ENCODE data around the gene SLC26A9.

Gene SLC26A9

DNA sequence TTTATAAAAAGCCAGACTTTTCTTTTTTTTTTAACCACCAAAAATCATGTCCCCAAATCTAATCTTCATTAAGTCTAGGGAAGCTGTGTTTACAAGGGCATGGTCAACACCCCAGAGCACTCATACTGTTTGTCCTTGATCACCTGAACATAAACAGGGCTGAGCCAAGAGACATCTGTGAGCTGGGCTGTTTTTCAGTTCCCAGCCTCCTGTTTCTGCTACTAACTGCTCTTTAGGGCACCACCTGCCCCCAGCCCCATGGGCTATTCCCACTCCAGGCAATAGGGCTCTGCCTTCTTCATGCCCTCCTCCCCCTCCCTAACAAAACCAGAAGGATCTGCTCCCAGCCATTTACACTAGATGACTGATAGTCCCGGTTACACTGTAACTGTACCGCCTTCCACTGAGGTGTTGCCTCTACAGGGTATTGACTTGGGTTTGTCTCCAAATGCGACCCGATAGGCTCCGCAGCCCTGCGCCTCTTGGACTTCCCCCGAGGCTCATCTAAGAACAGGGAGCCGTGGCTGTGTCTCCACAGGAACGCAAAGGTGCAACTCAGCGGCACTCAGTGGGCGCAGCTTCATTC lies 11.7 kb upstream of the SLC26A9 start:
- no peaks in the 10 kb centered on the region for H3K36me3 ChIP-seq (ENCODE audit: insufficient read depth, low read length)
- no peaks in the 10 kb centered on the region for H3K9me3 ChIP-seq (ENCODE audit: low read length)
- no peak overlapping the region for H3K4me3 ChIP-seq (ENCODE audit: low read depth in 1 of 2, low read length in 2 of 2)
- H3K27me3 ChIP-seq (ENCODE audit: control insufficient read depth in 1 of 2, insufficient read depth in 2 of 2, low read length in 2 of 2) = no peaks in the 10 kb centered on the region
- H3K4me1 ChIP-seq (ENCODE audit: insufficient read depth, low read length) = no peaks in the 10 kb centered on the region
- no peak overlapping the region for H3K9ac ChIP-seq (ENCODE audit: low read length)
- no peak overlapping the region for H3K27ac ChIP-seq (ENCODE audit: low read depth, low read length)

- Histone ChIP-seq H3K9me3 (ENCODE audit: low read length) (no peaks in the 10 kb centered on the region), H3K27me3 (ENCODE audit: control insufficient read depth in 1 of 2, insufficient read depth in 2 of 2, low read length in 2 of 2) (no peaks in the 10 kb centered on the region), H3K27ac (ENCODE audit: low read depth, low read length) (no peak overlapping the region), H3K4me3 (ENCODE audit: low read depth in 1 of 2, low read length in 2 of 2) (no peak overlapping the region), H3K4me1 (ENCODE audit: insufficient read depth, low read length) (no peaks in the 10 kb centered on the region), H3K36me3 (ENCODE audit: insufficient read depth, low read length) (no peaks in the 10 kb centered on the region), H3K9ac (ENCODE audit: low read length) (no peak overlapping the region)
Observed at GRCh38 chr1:205951746-205952145, 8.5 kb upstream of the SLC26A9 start.

DNA sequence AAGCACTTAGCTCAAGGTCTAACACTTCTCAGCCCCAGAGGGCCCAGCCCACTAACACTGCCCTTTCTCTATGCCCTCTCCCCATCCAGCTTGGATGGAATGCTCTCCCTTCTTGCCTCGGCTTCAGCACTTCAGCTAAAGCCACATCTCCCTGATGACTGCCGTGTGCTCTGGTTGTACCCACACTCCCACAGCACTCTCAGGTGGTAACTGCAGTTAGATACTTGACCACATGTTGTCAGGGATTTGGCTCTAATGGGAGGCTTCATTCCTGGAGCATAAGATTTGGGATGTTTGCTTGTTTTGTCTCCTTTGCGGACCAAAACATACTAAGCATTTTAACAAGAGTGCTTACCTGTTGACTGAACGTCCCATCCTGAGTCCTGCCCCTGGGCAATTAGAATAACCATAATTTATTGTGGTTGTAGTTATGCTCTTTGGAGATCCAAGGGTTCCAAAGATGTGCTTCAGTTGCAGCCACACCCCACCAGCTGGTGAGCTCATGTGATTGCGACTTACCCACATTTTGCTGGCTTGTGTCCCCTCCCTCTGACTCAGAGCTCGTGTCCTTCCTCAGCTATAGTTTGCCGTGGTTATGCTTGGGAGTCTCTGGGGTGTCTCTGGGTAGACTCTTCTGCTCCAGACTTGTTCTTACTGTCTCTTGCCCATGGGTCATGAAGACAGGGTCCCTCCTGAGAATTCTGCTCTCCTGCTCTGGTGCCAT lies 7.7 kb upstream of the SLC26A9 start:
- H3K27ac ChIP-seq (ENCODE audit: low read depth, low read length) = no peak overlapping the region
- H3K4me3 ChIP-seq (ENCODE audit: low read depth in 1 of 2, low read length in 2 of 2) = no peak overlapping the region
- no peaks in the 10 kb centered on the region for H3K9me3 ChIP-seq (ENCODE audit: low read length)
- H3K27me3 ChIP-seq (ENCODE audit: control insufficient read depth in 1 of 2, insufficient read depth in 2 of 2, low read length in 2 of 2) = no peaks in the 10 kb centered on the region
- H3K9ac ChIP-seq (ENCODE audit: low read length) = no peak overlapping the region
- H3K4me1 ChIP-seq (ENCODE audit: insufficient read depth, low read length) = no peaks in the 10 kb centered on the region
- H3K36me3 ChIP-seq (ENCODE audit: insufficient read depth, low read length) = no peaks in the 10 kb centered on the region

DNA sequence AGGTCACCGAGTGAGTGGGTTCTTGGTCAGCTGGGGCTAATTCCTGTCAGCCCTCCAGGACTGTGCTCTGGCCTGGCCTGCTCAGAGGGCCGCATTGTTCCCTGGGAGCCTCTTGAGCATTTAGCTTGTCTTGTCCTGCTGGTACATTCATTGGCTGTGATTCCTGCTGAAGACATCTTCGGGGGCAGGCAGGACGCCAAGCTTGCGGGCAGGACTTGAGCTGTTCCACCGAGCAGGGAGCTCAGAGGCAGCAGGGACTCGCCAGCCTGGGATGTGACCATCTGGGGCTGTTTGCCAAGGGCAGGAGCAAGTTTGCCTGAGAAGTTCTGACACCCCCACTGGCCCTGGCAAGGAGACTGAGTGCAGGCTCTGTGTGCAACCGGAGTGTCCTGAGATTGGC lies 7.0 kb upstream of the SLC26A9 start:
- H3K27me3 ChIP-seq (ENCODE audit: control insufficient read depth in 1 of 2, insufficient read depth in 2 of 2, low read length in 2 of 2) = no peaks in the 10 kb centered on the region
- no peaks in the 10 kb centered on the region for H3K9me3 ChIP-seq (ENCODE audit: low read length)
- H3K36me3 ChIP-seq (ENCODE audit: insufficient read depth, low read length) = no peaks in the 10 kb centered on the region
- no peaks in the 10 kb centered on the region for H3K4me1 ChIP-seq (ENCODE audit: insufficient read depth, low read length)
- no peak overlapping the region for H3K27ac ChIP-seq (ENCODE audit: low read depth, low read length)
- H3K9ac ChIP-seq (ENCODE audit: low read length) = no peak overlapping the region
- H3K4me3 ChIP-seq (ENCODE audit: low read depth in 1 of 2, low read length in 2 of 2) = no peak overlapping the region

- H3K36me3 ChIP-seq (ENCODE audit: insufficient read depth, low read length) = no peaks in the 10 kb centered on the region
- no peak overlapping the region for H3K27ac ChIP-seq (ENCODE audit: low read depth, low read length)
- H3K27me3 ChIP-seq (ENCODE audit: control insufficient read depth in 1 of 2, insufficient read depth in 2 of 2, low read length in 2 of 2) = no peaks in the 10 kb centered on the region
- H3K4me1 ChIP-seq (ENCODE audit: insufficient read depth, low read length) = no peaks in the 10 kb centered on the region
- H3K9me3 ChIP-seq (ENCODE audit: low read length) = no peaks in the 10 kb centered on the region
- H3K4me3 ChIP-seq (ENCODE audit: low read depth in 1 of 2, low read length in 2 of 2) = no peak overlapping the region
- no peak overlapping the region for H3K9ac ChIP-seq (ENCODE audit: low read length)
Observed at GRCh38 chr1:205949753-205950152, 6.5 kb upstream of the SLC26A9 start.

GRCh38 chr1:205948886-205949285 lies 5.6 kb upstream of the SLC26A9 start:
- H3K9me3 ChIP-seq (ENCODE audit: low read length) = no peaks in the 10 kb centered on the region
- no peaks in the 10 kb centered on the region for H3K4me1 ChIP-seq (ENCODE audit: insufficient read depth, low read length)
- H3K9ac ChIP-seq (ENCODE audit: low read length) = no peak overlapping the region
- H3K36me3 ChIP-seq (ENCODE audit: insufficient read depth, low read length) = no peaks in the 10 kb centered on the region
- H3K27me3 ChIP-seq (ENCODE audit: control insufficient read depth in 1 of 2, insufficient read depth in 2 of 2, low read length in 2 of 2) = no peaks in the 10 kb centered on the region
- H3K27ac ChIP-seq (ENCODE audit: low read depth, low read length) = no peak overlapping the region
- H3K4me3 ChIP-seq (ENCODE audit: low read depth in 1 of 2, low read length in 2 of 2) = no peak overlapping the region

DNA sequence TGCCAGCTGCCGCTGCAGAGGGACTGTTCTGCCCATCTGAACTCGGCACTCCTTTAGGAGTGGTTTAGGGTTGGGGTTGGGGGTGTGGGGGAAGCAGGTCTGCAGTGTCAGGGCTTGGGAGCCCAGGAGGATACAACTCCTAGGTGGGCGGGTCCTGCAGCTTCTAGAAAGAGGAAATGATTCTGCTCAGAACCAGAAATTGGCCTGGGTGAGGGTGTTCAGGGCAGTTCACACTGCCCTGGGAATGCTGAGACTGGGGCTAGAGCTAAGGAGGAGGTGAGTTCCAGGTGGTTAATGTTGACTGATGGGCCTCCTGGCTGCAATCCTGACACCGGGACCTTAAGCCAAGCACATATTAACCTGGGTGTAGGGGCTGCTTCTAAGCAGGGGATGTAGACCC lies 4.8 kb upstream of the SLC26A9 start:
- Histone ChIP-seq H3K36me3 (ENCODE audit: insufficient read depth, low read length) (no peaks in the 10 kb centered on the region), H3K9ac (ENCODE audit: low read length) (no peak overlapping the region), H3K27me3 (ENCODE audit: control insufficient read depth in 1 of 2, insufficient read depth in 2 of 2, low read length in 2 of 2) (peaks cover 0 to 5% of the 10 kb centered on the region in 2 donors), H3K4me3 (ENCODE audit: low read depth in 1 of 2, low read length in 2 of 2) (no peak overlapping the region), H3K4me1 (ENCODE audit: insufficient read depth, low read length) (no peaks in the 10 kb centered on the region), H3K9me3 (ENCODE audit: low read length) (no peaks in the 10 kb centered on the region), H3K27ac (ENCODE audit: low read depth, low read length) (no peak overlapping the region)

GRCh38 chr1:205947024-205947423 lies 3.8 kb upstream of the SLC26A9 start:
- H3K9ac ChIP-seq (ENCODE audit: low read length) = no peak overlapping the region
- H3K9me3 ChIP-seq (ENCODE audit: low read length) = no peaks in the 10 kb centered on the region
- peaks cover 0 to 5% of the 10 kb centered on the region in 2 donors for H3K27me3 ChIP-seq (ENCODE audit: control insufficient read depth in 1 of 2, insufficient read depth in 2 of 2, low read length in 2 of 2)
- no peak overlapping the region for H3K27ac ChIP-seq (ENCODE audit: low read depth, low read length)
- no peaks in the 10 kb centered on the region for H3K36me3 ChIP-seq (ENCODE audit: insufficient read depth, low read length)
- H3K4me1 ChIP-seq (ENCODE audit: insufficient read depth, low read length) = no peaks in the 10 kb centered on the region
- H3K4me3 ChIP-seq (ENCODE audit: low read depth in 1 of 2, low read length in 2 of 2) = no peak overlapping the region

DNA sequence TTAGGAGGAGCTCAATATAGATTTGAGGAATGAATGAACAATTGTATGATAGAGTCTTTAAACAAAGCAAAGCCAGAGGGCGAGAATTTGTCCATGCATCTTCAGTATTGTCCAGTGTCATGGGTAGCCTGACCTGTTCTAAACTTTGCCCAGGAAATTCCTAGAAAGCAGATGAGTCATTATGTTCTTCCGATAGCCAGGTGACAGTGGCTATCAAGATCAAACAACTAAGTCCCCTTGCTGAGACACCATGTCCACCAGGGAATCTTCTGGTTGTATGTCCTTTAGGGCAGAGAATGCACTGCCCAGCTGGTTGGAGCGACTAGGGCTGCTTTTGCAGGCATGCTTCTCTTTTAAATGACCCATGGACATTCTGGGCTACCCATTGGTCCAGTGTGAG lies 1.8 kb upstream of the SLC26A9 start:
- Histone ChIP-seq H3K36me3 (ENCODE audit: insufficient read depth, low read length) (no peaks in the 10 kb centered on the region), H3K4me3 (ENCODE audit: low read depth in 1 of 2, low read length in 2 of 2) (no peak overlapping the region), H3K4me1 (ENCODE audit: insufficient read depth, low read length) (no peaks in the 10 kb centered on the region), H3K27ac (ENCODE audit: low read depth, low read length) (no peak overlapping the region), H3K9ac (ENCODE audit: low read length) (no peak overlapping the region), H3K27me3 (ENCODE audit: control insufficient read depth in 1 of 2, insufficient read depth in 2 of 2, low read length in 2 of 2) (peaks cover 0 to 5% of the 10 kb centered on the region in 2 donors), H3K9me3 (ENCODE audit: low read length) (no peaks in the 10 kb centered on the region)

DNA sequence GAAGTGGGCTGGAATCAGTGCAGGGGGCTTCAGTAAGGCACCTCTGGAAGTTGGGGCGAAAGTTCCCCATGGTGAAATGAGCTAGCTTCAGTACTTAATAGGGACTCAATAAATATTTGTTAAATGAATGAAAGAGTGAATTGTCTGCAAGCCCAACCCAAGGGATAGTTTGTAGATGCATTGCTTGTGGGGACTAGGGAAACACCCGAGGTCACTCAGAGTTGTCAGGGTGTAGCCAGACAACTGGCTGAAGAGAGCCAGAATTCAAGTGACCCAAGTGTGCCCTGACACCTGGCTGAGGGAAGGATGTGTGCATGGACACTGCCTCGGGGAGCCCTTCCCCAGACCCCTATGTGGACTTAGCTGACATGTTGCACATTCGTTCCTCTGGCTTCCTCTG lies 1.3 kb upstream of the SLC26A9 start:
- H3K4me3 ChIP-seq (ENCODE audit: low read depth in 1 of 2, low read length in 2 of 2) = no peak overlapping the region
- no peaks in the 10 kb centered on the region for H3K9me3 ChIP-seq (ENCODE audit: low read length)
- no peaks in the 10 kb centered on the region for H3K4me1 ChIP-seq (ENCODE audit: insufficient read depth, low read length)
- no peaks in the 10 kb centered on the region for H3K36me3 ChIP-seq (ENCODE audit: insufficient read depth, low read length)
- H3K9ac ChIP-seq (ENCODE audit: low read length) = no peak overlapping the region
- H3K27ac ChIP-seq (ENCODE audit: low read depth, low read length) = no peak overlapping the region
- peaks cover 0 to 5% of the 10 kb centered on the region in 2 donors for H3K27me3 ChIP-seq (ENCODE audit: control insufficient read depth in 1 of 2, insufficient read depth in 2 of 2, low read length in 2 of 2)

DNA sequence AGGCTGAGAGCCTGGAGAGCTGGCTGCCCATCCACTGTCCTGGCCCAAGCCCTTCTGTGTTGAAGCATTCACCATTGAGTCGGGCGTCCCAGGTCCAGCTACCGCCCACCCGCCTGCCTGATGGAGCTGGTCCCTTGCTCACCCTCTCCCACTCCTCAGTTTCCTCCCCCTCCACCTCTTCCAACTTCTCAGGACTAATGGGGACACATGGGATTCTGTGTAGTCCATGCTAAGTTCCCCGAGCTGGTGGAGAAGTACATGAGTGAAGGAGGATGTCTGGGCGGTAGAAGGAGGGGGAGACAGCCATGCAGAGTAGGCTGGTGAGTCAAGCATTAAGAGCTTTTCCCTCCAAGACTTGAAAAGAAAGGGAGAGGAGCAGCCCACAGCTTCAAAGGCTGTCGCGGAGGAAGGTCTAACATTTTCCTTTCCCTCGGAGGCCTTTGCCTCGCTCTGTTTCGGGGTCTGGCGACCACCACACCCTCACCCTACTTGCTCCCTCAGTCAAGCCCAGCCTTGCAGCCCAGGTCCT lies 561 bp downstream of the SLC26A9 start:
- H3K36me3 ChIP-seq (ENCODE audit: insufficient read depth, low read length) = no peaks in the 10 kb centered on the region
- no peak overlapping the region for H3K9ac ChIP-seq (ENCODE audit: low read length)
- no peak overlapping the region for H3K27ac ChIP-seq (ENCODE audit: low read depth, low read length)
- H3K4me3 ChIP-seq (ENCODE audit: low read depth in 1 of 2, low read length in 2 of 2) = no peak overlapping the region
- no peaks in the 10 kb centered on the region for H3K9me3 ChIP-seq (ENCODE audit: low read length)
- peaks cover 0 to 5% of the 10 kb centered on the region in 2 donors for H3K27me3 ChIP-seq (ENCODE audit: control insufficient read depth in 1 of 2, insufficient read depth in 2 of 2, low read length in 2 of 2)
- no peaks in the 10 kb centered on the region for H3K4me1 ChIP-seq (ENCODE audit: insufficient read depth, low read length)

DNA sequence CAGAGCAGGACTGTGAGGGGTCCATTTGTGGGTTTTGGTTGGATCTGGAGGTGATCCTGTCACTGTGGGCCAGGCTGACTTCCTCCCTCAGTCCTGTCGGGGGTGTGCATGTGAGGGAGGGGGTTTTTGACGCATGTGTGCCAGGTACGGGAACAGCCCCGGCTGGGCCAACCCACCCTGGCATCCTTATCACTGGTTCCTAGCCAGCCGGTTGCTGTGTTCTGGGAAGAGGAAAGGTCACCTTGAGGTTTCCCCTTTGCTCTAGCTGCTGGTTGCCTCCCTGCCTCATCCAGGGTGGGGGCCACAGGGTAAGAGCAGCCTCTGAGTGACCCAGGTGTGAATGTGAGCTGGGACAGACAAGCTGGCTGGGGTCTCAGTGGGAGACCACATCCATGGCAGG lies 2.5 kb downstream of the SLC26A9 start:
- H3K4me1 ChIP-seq (ENCODE audit: insufficient read depth, low read length) = no peaks in the 10 kb centered on the region
- H3K27me3 ChIP-seq (ENCODE audit: control insufficient read depth in 1 of 2, insufficient read depth in 2 of 2, low read length in 2 of 2) = peaks cover 0 to 5% of the 10 kb centered on the region in 2 donors
- H3K27ac ChIP-seq (ENCODE audit: low read depth, low read length) = no peak overlapping the region
- H3K4me3 ChIP-seq (ENCODE audit: low read depth in 1 of 2, low read length in 2 of 2) = no peak overlapping the region
- no peaks in the 10 kb centered on the region for H3K36me3 ChIP-seq (ENCODE audit: insufficient read depth, low read length)
- no peak overlapping the region for H3K9ac ChIP-seq (ENCODE audit: low read length)
- no peaks in the 10 kb centered on the region for H3K9me3 ChIP-seq (ENCODE audit: low read length)
